Activated CD8-positive, alpha-beta T cell treated with anti-CD3 and anti-CD28 coated beads for 36 hours (primary cell): ENCODE data around the gene CEBPG. TPM values are rescaled to one million over a fixed set of nuclear protein-coding genes. Genes with fewer than 3 reads are reported as not detected.

Experiments used
- ATAC-seq: fragments of 200-7000 bp; cut with Tn5 transposase; one replicate; pipeline ENCODE4 v1.10.0; 2021; ENCODE audit warnings: mild to moderate bottlenecking, moderate library complexity
- CTCF ChIA-PET: fragments of 350-600 bp; sonication (Branson Sonifier 250); formaldehyde crosslinking; loops from one replicate; lab custom pipeline; 2021; ENCODE audit warnings: antibody characterized with exemption; lab: Charles Lee
- POLR2A ChIA-PET: fragments of 350-600 bp; sonication (Branson Sonifier 250); formaldehyde crosslinking; loops from one replicate; lab custom pipeline; 2021; ENCODE audit warnings: antibody characterized with exemption; lab: Charles Lee
- DNase-seq: peaks from one replicate; pipeline ENCODE4 v3.0.0-alpha.2; 2020
- H3K27ac Mint-ChIP-seq: one replicate; pipeline ENCODE4 v1.8.0; 2021; ENCODE audit warnings: mild to moderate bottlenecking, mixed read lengths
- H3K27me3 Mint-ChIP-seq: one replicate; pipeline ENCODE4 v1.8.0; 2021; ENCODE audit warnings: mixed read lengths
- H3K36me3 Mint-ChIP-seq: one replicate; pipeline ENCODE4 v1.8.0; 2021; ENCODE audit warnings: low read depth, mixed read lengths
- H3K4me1 Mint-ChIP-seq: one replicate; pipeline ENCODE4 v1.8.0; 2021; ENCODE audit warnings: low read depth, mixed read lengths
- H3K4me3 Mint-ChIP-seq: one replicate; pipeline ENCODE4 v1.8.0; 2021; ENCODE audit warnings: mild to moderate bottlenecking, moderate library complexity, mixed read lengths
- H3K9me3 Mint-ChIP-seq: one replicate; pipeline ENCODE4 v1.8.0; 2021; ENCODE audit warnings: mixed read lengths
- intact Hi-C: fragments of 100-400 bp; cut with micrococcal nuclease; formaldehyde crosslinking; loops from one replicate; pipeline ENCODE4 v1.10.0; 2022
- total RNA-seq, 2 experiments: library from RNA; stranded (reverse); gene quantifications; one replicate each; pipeline ENCODE4 v1.2.3, GENCODE V29; 2021
- TF ChIP-seq, protein P1 (sequence below): fragments of 200-600 bp; IDR thresholded peaks from one replicate; pipeline ENCODE4 v1.8.0; 2022; ENCODE audit warnings: antibody characterized with exemption, mild to moderate bottlenecking

The CEBPG gene
- total RNA-seq, 2 experiments from 2014 or later = 28.3 to 30.1 TPM

DNA sequence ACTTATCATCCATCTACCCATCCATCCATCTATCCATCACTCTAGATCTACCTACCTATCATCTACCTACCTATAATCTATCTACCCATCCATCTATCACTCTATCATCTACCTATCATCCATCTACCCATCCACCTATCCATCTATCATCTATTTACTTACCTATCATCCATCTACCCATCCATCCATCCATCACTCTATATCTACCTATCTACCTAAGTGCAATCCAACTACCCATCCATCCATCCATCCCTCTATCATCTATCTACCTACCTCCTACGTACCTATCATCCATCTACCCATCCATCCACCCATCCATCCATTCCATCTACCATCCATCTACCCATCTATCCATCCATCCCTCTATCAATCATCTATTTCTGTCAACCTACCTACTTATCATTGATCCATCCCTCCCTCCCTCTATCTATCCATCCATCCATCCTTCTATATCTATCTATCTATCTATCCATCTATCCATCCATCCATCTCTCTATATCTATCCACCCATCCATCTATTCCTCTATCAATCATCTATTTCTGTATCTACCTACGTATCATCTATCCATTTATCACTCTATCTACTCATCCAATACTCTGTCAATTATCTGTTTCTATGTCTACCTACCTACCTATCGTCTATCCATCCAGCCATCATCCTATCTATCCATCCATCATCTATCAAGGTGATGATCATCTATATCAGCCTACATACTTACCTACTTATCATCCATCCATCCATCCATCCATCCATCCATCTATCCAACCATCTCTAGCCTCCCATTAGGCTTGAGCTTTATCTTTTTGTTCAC lies 49.1 kb downstream of the CEBPG start:
- H3K27ac Mint-ChIP-seq = no peak overlapping the region
- H3K36me3 Mint-ChIP-seq = no peaks in the 10 kb centered on the region
- no peaks in the 10 kb centered on the region for H3K27me3 Mint-ChIP-seq
- intact Hi-C loops = no loop called here
- DNase-seq (no peak), ATAC-seq (no peak)
- ChIA-PET CTCF (no interaction called here), POLR2A (no interaction called here)
- no peak overlapping the region for H3K4me3 Mint-ChIP-seq
- H3K9me3 Mint-ChIP-seq = no peaks in the 10 kb centered on the region
- H3K4me1 Mint-ChIP-seq = no peaks in the 10 kb centered on the region
- TF ChIP-seq, protein P1, sequence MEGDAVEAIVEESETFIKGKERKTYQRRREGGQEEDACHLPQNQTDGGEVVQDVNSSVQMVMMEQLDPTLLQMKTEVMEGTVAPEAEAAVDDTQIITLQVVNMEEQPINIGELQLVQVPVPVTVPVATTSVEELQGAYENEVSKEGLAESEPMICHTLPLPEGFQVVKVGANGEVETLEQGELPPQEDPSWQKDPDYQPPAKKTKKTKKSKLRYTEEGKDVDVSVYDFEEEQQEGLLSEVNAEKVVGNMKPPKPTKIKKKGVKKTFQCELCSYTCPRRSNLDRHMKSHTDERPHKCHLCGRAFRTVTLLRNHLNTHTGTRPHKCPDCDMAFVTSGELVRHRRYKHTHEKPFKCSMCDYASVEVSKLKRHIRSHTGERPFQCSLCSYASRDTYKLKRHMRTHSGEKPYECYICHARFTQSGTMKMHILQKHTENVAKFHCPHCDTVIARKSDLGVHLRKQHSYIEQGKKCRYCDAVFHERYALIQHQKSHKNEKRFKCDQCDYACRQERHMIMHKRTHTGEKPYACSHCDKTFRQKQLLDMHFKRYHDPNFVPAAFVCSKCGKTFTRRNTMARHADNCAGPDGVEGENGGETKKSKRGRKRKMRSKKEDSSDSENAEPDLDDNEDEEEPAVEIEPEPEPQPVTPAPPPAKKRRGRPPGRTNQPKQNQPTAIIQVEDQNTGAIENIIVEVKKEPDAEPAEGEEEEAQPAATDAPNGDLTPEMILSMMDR = no peak

DNA sequence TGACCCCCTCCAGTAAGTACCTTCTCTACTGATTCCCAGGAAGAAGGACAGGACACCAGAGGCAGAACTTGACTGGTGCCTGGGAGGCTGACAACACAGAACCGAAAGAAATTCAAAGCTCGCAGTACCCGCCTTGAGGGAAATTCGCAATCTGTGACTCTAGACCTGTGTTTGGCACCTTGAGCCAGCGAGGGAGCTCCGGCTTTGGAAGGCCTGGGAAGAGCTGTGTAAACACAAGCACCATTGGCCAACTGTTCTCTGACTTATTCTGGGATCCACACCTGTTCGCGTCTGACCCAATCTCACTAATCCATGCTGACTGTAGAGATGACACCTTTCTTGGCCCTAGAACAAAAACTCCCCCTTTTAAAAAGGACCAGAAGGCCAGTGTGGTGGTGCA lies 50.7 kb downstream of the CEBPG start:
- no peak overlapping the region for H3K27ac Mint-ChIP-seq
- no peak overlapping the region for H3K4me3 Mint-ChIP-seq
- H3K9me3 Mint-ChIP-seq = no peaks in the 10 kb centered on the region
- H3K4me1 Mint-ChIP-seq = no peaks in the 10 kb centered on the region
- intact Hi-C loops = no loop called here
- no peak for DNase-seq
- ATAC-seq = no peak
- CTCF ChIA-PET = interaction anchor here (1.0 to 1.1 kb wide), 2 partner anchors 188 to 347 kb away, joined by 4 read pairs; no protein-coding TSS in a partner anchor
- no peaks in the 10 kb centered on the region for H3K36me3 Mint-ChIP-seq
- TF ChIP-seq, protein P1 = no peak
- no peaks in the 10 kb centered on the region for H3K27me3 Mint-ChIP-seq
- POLR2A ChIA-PET = no interaction called here

DNA sequence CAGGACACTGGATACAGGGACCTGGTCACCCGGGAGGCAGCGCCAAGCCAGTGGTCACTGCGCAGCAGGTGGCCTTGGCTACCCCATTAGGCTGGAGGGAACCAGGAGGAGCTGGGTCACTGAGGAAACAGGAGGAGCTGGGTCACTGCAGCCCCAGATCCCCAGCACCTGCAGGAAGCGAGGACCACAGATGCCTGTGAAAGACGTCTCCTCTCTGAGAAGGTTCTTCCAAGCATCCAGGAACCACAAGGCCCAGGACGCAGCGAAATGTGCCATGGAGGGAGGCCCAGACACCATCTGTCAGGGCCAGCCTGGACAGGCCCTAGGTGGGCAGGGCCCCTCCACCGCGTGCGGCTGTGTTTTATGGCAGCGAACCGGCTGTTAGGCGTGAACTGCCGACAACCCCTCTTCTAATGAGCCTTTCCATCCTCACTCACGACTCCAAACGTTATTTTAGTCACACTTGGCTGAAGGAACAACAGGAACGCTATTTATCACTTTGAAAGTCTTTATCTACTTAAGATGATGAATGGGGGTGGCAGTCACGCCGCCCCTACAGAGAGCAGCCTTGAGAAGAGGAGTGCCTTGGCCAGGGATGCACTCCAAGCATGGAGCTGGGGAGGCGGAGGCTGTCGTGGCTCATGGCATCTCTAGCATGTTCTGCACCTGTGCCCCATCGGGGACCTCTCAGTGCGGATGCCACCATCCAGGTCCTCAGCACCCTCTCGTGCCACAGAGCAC lies 53.3 kb downstream of the CEBPG start:
- TF ChIP-seq, protein P1 = no peak
- intact Hi-C loops = no loop called here
- DNase-seq (no peak), ATAC-seq (no peak)
- Mint-ChIP-seq H3K36me3 (no peaks in the 10 kb centered on the region), H3K4me1 (peaks cover 14% of the 10 kb centered on the region), H3K27me3 (no peaks in the 10 kb centered on the region), H3K9me3 (no peaks in the 10 kb centered on the region), H3K4me3 (no peak overlapping the region), H3K27ac (no peak overlapping the region)
- POLR2A ChIA-PET = interaction anchor here (0.6 kb wide), 1 partner anchor 745 kb away, joined by 3 read pairs; no protein-coding TSS in a partner anchor
- CTCF ChIA-PET = no interaction called here

DNA sequence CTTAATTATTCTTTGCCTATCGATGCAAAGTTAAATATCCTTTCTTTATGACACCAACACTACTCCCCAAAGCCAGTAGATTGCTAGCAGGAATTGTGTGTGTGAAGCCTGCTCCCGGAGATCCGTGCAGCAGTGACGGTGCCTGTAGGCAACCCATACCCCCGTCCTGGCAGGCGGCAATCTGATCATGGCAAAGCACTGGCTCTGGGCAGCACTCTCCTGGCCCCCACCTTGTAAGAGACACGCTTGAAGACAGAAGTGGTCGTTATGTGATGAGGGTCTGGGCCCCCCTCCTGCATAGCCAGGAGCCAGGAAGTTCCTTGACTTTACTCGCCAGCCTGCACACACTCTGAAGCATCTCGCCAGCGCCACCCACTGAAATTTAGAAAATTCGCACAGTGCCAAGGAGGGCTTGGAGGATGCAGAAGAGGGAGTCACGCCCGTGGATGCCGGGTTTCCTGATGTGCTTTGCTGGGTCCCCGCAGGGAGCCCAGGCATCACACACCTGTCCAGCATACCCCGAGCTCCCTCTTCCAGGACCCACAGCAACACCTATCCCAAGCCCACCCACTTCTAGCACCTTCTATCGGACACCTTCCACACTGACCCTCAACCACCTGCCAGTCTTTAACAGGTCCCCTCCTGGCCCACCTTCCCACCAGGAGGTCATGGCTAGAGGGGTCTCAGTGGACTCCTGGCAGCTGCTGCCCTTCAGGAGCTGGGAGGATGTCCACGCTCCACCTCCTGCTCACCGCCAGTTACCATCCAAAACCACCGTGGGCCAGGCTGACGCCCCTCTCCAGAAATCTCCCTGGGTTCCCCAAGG lies 54.5 kb downstream of the CEBPG start:
- TF ChIP-seq, protein P1 = no peak
- intact Hi-C loops = no loop called here
- DNase-seq (no peak), ATAC-seq (no peak)
- no peaks in the 10 kb centered on the region for H3K36me3 Mint-ChIP-seq
- no peaks in the 10 kb centered on the region for H3K9me3 Mint-ChIP-seq
- ChIA-PET POLR2A (no interaction called here), CTCF (interaction anchor here (1.0 kb wide), 1 partner anchor 12 kb away, joined by 3 read pairs; no protein-coding TSS in a partner anchor)
- H3K4me3 Mint-ChIP-seq = no peak overlapping the region
- H3K27ac Mint-ChIP-seq = no peak overlapping the region
- H3K27me3 Mint-ChIP-seq = no peaks in the 10 kb centered on the region
- H3K4me1 Mint-ChIP-seq = peaks cover 14% of the 10 kb centered on the region
